HG03175 (cell line): ENCODE measurements around the gene TTC39C.
"Not testable (repeated sequence)": the region's sequence is repeated elsewhere in the genome, so short reads cannot be mapped to it uniquely, and the experiment has no call there.

Experiments
- ATAC-seq: cut with Tn5 transposase; IDR thresholded peaks from one replicate; pipeline ENCODE4 v1.9.1; 2021; ENCODE audit warnings: mild to moderate bottlenecking, moderate library complexity; ENCODE audit not compliant: unreplicated experiment

TTC39C gene

DNA sequence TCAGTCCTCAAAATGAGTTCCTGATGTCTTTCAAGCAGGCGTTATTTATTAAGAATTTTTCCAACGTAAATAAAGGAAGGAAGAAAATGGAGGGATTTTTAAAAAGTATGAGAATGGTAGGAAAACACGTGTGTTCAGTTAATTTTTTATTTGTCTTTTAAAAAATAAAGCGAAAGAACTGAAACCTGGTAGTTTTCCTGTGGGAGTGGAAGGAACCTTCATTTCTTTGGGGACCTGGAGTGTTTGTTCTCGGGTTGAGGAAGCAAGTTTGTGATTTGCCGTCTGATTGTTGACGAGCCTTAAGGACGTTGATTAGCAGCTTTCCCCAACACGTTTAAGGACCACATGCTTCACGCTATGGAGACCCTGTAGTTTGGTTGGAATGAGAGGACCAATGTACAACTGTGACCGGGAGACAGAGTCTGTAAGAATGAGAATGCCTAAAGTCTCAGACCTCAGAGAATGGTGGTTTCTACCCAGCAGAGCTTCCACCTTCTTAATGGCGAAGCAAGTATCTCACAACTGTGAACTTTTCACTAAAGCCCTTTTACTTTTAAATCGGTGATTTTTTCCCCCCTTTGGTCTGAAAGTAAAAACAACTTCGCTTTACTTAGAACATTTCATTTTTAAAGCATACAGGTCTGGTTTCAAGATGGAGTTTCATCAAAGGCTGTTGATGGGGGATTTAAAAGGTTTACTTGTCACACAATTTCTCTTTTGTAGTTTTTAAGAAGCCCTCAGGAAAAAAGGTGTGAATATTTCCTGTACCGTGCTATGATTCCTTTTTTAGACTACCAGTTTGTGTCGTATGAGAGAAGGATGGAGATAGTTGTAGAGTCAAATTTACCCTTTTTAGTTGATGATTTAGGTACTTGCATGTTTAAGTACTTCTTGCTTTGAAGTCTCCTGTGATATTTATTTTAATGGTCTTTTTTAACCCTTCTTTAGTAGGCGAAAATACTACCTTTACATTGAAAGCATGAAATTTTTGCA, 1.4 kb downstream of the TTC39C start:
- ATAC-seq, result no peak

DNA sequence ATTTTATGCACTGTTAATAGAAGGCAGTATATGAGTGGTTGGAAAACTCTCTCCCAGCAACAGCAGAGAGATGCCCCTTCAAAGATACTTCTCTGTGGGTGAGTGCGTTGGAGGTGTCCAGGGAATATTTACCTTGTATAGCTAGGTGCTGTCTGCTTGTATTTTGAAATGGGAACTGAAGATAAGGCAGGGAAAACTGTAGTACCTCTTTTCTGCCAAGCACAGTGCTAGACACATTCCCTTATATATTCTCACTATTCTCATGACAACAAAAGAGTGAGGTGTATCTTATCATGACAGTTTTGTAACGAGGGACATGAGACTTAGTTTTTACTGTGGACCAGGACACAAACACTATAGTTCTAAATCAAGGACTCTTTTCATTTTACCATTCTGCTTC, 2.1 kb downstream of the TTC39C start:
- no peak for ATAC-seq

DNA sequence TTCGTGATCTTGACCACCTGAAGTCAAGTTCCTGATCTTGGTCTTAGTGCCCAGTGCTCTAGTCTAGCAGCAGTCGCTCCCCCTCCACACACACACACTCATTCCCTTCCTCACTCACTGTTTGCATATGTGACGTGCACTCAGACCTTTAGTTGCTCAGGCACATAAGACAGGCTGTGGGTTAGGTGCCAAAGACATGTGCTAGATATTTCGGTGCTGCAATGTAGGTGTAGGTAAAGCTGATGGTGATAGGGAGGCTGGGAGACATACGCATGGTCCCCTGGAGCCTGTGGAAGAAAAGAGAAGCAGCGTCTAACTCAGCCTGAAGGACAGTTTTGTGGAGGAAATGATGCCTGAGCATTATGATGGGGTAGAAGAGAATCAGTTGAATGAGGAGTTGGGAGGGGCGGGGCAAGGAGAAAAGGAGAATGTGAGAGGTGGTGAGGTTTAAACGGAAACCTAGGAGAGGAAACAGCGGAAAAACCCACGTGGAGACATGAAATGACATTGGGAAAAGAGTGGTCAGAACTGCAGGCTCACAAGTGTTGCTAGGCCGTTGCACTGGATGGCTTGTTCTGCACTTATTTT, 3.8 kb downstream of the TTC39C start:
- ATAC-seq, result no peak

DNA sequence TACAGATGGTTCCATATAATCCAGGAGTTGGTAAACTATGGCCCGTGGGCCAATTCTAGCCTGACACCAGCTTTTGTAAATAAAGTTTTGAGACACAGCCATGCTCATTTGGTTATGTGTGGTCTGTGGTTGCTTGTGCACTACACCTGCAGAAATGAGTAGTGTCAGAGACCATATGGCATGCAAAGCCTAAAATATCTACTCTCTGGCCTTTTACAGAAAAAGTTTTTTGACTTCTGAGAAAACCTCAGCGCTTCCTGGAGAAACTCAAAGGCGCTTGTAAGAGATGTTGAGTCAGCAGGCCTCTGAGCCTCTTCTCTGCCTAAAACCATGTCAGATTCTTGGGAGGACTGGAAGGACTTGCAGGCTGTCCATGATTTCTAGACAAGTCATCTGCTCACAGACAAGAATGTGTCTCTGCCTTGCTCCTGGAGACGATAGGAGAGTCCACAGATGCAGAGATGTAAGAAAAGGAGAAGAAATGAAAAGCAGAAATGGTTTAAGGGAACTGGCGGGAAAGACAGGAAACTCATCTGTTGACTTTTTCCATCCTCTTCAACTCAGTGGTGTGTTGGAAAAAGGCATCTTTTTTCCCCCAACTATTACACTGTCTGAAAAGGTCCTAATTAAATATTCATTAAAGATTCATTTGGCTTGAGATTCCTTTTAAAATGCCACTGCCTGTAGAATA, 5.2 kb downstream of the TTC39C start:
- peak; percentile 84 for ATAC-seq

DNA sequence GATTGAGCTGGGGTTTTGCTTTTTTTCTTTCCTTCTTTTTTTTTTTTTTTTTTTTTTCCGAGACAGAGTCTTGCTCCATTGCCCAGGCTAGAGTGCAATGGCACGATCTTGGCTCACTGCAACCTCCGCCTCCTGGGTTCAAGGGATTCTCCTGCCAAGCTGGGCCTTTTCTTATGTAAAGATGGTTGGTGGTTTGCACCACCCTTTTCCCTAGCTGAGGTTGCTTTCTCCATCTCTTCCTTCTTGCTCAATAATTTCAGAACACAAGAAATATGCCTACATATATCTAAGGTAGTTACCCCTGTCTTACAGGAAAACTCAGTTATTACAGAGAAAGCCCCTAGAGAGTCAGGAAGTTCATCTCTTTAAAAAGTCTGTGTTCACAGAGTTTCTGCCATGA, 7.0 kb downstream of the TTC39C start:
- ATAC-seq, result no peak

DNA sequence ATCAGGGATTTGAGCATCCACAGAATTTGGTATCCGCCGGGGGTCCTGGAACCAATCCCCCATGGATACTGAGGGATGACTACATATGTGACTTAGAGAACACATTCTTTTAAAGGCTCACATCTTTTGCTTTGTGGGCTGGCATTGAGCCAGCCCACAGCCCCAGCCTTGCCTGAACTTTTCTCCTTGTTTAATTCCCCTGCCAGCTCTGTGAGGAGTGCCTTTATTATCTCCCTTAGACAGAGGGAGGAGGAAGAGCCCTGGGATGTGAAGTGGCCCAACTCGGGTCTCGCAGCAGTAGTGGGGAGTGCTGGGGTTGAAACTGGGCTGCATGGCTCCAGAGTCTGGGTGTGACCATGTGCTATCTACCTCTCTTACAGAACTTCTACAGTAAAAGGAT, 7.6 kb downstream of the TTC39C start:
- no peak for ATAC-seq

DNA sequence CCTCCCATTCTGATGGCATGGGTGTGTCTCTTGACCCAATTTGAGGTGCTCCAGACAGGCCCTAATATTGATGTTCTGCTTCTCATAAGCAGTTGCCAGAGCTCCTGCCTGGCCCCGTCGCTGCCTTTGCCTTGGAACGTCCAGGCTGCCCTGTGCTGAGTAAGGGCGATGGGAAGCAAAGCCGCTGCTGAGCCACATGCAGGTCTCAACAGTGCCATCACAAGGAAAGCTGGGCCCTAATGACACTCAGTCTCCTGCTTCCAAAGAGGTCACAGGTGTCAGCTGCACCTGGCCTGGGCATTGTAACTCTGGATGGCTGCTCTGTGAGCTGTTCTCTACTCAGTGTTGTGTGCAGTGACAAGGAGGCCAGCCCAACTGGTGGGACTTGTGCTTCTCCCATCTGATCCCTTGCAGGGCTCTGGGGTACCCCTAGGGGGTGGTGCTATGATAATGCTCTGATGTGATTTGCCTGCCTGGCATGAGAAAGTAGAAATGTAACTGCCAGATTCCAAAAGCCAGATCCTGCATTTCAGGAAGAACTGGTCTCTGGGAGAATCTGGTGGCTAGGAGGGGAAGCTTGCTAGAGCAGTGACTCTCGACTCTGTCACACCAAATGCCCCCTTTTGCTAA, 8.7 kb downstream of the TTC39C start:
- ATAC-seq, result no peak

DNA sequence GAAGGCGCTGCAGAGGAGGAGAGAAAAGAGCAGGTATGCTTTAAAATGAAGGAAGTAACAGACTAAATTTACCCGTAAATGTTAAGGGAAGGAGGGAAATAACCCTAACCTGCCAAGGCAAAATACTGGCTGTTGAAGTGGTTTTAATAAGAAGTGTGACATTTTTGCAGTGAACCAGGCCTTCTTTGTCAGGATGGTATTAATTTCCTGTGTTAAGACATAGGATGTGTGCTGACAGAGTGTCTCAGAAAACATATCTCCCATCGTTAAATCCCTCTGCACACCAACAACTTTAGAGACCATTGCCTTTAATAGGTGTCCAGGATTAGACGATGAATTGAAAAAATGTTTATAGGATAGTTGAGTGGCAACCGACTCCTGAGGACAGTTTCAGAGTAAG, 9.9 kb downstream of the TTC39C start:
- ATAC-seq, result no peak

DNA sequence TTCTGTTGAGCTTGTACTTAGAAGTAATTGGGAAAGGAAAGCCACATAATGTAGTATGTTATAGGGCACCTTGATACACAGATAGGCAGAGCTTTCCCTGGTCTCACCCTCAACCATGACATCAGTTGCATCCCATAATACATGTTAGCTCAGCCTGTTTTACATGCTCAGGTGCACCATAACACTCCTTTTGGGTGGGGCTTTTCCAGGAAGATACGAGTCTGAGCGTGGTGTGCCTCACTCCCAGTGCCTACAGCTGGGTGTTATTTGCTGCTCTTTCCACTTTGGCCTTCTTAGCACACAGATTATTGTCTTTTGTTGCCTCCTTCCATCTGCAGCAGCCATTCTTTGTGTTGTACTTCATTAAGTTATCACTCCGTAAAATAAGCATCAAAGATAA, 11.9 kb downstream of the TTC39C start:
- no peak for ATAC-seq

DNA sequence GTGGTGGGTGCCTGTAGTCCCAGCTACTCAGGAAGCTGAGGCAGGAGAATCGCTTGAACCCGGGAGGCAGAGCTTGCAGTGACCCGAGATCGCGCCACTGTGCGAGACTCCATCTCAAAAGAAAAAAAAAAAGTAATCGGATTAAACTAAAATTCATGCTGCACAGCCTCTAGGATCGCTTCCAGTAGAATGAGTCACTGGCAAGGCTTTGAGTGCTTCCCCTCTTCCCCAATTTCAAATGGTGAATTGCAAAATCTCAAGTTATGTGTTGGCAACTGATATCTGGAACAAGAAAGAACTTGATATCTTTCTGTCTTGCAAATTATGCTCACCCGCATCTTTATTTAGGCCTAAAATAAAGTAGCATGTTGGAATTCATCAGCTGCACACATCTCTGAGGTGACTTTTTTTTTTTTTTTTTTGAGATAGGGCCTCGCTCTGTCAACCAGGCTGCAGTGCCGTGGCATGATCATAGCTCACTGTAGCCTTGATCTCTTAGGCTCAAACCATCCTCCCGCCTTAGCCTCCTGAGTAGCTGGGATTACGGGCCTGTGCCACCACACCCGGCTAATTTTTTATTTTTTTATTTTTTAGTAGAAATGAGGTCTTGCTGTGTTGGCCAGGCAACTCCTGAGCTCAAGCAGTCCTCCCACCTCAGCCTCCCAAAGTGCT, 12.7 kb downstream of the TTC39C start:
- no peak for ATAC-seq

DNA sequence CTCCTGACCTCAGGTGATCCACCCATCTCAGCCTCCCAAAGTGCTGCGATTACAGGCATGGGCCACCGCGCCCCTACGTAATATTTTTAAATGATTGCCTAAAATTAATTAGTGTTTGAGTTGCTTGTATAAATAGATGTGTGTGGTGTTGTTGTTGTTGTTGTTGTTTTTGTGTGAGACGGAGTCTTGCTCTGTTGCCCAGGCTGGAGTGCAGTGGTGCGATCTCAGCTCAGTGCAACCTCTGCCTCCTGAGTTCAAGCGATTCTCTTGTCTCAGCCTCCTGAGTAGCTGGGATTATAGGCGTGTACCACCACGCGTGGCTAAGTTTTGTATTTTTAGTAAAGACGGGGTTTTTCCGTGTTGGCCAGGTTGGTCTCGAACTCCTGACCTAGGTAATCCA, 14.4 kb downstream of the TTC39C start:
- ATAC-seq, result not testable (repeated sequence)

DNA sequence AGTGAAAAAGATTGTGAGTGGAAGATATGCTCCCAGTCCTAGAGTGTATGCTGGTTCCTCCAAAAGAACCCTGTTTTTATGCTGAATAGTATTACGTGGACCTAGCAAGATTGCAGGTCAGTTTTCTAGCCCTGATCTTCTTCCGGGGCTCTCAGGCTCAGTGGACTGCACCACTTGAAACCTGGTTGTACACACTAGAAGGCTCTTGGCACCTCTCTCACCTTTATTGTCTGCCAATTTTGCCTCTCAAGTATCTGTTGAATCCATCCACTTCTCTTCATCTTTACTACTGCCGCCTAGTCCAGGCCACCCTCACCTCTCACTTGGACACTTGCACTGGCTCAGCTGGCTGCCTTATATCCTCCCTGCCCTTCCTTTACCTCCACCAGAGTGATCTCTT, 16.8 kb downstream of the TTC39C start:
- ATAC-seq, result no peak

DNA sequence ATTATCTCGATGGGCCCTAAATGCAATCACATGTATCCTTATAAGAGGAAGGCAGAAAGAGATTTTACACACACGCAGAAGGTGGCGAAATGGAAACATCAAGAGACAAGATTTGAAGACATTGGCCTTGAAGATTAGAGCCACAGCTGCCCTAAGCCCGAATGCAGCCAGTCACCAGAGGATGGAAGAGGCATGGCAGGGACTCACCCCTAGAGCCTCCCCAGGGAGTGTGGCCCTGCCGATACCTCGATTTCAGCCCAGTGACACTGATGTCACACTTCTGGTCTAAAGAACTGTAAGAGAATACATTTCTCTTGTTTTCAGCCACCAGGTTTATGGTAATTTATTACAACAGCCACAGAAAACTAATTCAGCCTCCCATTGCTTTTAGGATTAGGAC, 17.4 kb downstream of the TTC39C start:
- peak; percentile 63 for ATAC-seq

DNA sequence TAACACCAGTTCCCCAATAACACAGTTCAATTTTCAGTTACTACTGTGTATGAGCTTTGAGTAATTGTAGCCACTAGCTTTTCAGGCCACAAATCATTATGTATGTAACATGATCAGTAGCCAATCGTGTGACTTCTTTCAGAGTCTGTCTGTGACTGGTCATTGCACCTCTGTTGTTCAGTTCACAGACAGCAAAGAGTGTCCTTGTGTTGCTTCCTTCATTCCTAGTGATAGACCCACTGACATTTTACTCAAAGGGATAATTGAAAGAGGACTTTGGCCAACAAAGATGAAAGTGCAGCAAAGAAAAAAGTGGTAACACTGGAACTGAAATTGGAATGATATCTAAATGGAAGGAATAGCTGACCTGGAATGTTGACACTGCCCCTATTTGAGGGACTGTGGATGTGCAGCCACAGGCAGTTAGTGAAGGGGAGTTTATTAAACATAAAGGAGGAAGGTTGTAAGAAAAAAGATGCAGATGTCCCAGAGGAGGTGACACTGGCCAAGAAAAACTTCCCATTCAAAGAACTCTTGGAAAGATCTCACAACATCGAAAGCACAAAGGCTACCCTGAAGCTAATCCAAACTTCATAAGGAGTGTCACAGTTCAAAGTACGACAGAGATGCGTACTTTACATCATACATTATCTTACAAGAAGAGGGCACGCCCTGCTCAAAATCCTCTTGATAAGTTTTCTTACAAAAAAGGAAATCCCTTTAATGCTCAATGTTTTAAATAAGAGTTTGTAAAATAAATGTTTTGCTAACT, 19.3 kb downstream of the TTC39C start:
- no peak for ATAC-seq

DNA sequence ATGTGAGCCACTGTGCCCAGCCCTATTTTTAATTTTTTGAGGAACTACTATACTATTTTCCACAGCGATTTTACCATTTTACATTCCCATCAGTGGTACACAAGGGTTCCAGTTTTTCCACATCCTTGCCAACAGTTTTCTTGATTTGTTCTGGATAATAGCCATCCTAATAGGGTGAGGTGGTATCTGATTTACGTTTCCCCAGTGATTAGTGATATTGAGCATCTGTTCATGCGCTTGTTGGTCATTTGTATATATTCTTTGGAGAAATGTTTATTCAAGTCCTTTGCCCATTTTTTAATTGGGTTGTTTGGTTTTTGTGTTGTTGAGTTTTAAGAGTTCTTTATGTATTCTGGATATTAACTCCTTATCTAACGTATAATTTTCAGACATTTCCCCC, 20.8 kb downstream of the TTC39C start:
- no peak for ATAC-seq

DNA sequence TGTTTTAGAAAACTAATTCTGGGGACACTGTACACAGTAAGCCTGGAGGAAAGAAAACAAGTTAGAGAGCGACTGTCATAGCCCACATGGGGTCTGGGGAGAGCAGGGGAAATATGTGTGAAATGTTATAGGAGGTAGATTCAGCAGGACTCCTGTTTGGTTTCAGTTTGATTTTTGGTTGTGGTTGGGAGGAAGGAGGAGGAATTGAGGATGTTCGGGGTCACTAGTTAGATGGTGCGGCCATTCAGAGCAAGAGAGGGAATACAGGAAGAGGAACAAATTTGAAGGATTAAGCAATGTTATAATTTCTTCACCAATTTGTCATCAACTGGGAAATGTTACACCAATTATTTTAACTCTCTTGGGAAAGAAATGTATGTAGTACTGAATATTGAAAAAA, 25.1 kb downstream of the TTC39C start:
- no peak for ATAC-seq

DNA sequence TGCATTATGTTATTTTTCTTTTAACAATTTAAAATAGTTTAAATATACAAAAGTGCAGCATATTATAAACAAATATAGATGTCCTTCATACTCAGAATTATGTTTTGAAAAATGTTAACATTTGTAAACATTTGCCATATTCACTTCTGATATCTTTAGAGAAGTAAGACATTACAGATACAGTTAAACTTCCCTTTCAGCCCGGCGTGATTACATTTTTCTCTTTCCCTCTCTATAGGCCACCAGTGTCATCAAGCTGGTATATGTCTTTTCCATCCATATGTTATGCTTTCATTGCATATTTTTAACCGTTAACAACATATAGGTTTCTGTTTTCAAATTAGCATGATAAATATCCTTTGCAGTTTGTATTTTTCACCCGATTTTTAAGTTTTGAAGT, 27.1 kb downstream of the TTC39C start:
- no peak for ATAC-seq

DNA sequence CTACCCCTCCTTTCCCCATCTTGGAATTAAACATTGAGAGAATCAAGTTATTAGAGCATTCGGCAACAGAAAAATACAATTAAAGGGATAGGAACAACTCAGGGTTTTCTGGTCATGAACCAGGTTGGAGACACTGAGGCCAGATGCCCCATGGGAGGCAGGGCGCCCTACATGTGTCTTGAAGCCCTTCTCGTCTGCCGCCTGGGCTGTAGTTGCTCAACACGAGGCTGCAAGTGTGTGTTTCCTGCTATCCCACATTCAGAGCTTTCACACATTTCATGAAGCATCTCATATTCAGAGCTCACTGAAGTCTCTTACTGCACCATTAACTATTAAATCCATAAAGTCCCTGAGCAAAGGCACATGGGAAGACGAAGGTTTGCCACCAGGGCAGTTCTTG, 28.8 kb downstream of the TTC39C start:
- ATAC-seq, result no peak

DNA sequence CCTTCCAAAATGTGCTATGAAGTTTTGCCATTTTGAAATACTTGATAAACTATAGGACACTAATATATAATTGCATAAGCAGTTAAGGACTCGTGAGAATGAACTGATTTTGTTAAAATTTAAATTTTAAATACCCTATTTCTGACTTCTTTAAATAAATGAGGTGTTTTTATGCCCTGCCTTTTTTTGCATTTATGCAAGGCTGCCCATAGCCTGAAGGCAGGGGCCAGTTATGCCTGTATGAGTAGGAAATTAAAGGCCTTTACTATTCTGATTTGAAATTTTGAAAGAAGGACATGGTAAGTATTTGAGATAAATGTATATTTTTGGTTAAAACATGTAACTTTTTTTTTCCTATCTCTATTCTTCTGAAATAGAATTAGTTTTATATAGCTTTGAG, 33.7 kb downstream of the TTC39C start:
- ATAC-seq, result no peak

DNA sequence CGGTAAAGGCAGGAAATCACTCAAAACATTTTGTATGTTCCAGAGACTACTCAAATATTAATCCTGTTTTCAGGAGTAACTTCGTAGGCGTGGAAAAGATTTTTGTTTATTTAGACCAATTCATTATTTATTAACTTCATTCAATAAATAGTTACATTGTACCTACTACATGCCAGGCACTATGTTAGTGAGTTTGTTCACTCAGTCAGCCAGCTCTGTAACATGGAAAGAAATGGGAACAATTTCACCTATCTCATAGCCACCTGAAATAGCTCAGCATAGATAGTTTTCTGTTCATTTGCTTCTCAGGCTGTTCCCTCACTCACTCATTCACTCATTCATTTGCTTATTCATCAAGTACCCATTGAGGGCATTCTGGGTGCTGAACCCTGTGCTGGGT, 34.6 kb downstream of the TTC39C start:
- no peak for ATAC-seq
